ENCODE results near the gene PPP5C.

Gene PPP5C

DNA sequence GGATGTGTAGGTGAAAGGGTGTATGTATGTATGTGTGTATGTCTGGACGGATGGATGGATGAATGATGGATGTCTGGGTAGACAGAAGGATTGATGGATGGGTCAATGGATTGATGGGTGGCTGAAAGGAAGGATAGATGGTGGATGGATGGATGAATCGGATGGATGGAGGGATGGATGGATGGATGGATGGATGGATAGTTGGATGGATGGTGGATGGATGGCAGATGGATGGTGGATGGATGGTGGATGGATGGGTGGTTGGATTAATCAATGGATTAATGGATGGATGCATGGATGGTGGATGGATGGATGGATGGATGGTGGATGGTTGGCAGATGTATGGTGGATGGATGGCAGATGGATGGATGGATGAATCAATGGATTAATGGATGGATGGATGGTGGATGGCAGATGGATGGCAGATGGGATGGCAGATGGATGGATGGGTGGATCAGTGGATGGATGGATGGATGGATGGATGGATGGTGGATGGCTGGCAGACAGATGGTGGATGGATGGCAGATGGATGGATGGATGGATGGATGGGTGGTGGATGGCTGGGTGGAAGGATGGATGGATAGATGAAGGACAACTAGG is 16.5 kb upstream of the PPP5C start:
- no peak for DNase-seq (ENCODE audit: low read depth in 2 of 3, low spot score in 1 of 3)

- no peak for DNase-seq (ENCODE audit: low read depth in 2 of 3, low spot score in 1 of 3)
These were observed 9.4 kb upstream of the PPP5C start for GRCh38 chr19:46337487-46337886.

GRCh38 chr19:46339446-46339845 is 7.4 kb upstream of the PPP5C start:
- DNase-seq (ENCODE audit: low read depth in 2 of 3, low spot score in 1 of 3): no peak

DNA sequence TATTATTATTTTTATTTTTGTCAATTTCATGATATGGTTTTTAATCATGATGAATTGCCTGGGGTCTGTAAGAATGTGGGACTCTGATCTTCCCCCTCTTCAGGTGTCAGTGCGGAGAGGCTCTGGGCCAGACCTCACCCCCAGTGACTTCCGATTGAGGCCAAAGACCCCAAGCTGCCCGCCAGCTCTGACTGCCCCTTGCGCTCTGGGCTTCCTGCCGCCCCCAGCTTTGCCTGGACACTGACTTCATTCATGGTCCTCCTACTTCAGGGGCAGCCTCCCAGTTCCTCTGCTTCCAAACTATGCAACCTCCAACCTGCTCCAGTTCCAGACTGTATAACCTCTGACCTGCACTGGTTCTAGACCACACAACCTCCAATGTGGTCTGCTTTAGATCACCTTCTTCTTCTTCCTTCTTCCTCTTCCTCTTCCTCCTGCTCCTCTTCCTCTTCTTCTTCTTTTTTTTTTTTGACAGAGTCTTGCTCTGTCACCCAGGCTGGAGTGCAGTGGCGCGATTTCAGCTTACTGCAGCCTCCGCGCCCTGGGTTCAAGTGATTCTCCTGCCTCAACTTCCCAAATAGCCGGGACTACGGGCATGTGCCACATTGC is 6.7 kb upstream of the PPP5C start:
- no peak for DNase-seq (ENCODE audit: low read depth in 2 of 3, low spot score in 1 of 3)

DNA sequence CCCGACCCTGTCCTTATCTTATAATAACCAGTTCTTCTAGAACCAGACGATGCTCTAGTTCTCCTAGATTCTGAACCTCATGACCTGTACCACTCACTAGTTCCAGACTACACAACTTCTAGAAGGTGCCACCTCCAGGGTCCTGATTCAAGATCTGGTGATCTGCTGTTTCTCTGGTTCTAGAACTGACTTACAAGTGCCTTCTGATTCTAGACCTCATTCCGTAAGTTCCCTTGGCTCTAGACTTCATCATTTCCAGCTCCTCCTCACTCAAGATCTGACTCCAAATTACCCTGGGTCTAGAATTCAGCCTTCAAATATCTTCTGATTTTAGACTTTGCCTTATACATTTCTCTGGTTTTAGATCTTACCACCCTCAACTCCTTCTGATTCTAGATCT is 5.0 kb upstream of the PPP5C start:
- DNase-seq (ENCODE audit: low read depth in 2 of 3, low spot score in 1 of 3): no peak

DNA sequence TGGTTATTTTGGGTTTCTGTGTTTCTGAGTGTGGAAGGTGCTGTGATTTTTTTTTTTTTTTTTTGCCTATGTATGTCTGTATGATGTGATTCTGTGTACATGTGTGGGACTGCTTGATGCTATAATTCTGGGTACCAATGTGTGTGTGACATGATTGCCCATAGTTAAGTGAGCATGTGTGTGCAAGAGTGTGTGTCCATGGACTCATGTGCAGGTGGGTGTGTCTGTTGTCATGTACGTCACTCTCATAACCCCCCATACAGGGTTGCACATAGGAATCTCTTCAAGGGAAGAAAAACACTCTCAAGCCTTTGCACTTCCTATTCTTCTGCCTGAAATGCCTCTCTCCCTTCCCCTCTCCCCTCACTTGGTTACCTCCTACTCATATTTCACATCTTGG is 2.5 kb upstream of the PPP5C start:
- no peak for DNase-seq (ENCODE audit: low read depth in 2 of 3, low spot score in 1 of 3)

DNA sequence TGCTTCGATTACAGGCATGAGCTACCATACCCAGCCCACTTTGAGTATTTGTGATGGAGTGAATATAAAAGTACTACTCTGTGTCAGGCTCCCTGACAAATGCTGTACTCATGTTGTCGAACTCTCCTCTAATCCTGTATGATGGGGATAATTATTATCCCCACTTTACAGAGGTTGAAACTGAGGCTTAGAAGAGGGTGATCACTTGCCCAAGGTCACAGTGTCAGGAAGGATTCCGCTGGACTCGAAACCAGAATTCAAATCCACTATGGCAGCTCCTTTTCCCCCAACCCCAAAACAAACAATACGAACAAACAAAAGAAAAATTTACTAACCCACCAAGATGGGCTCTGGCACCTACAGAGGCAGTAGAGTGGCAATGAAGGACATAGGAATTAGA is 1.7 kb upstream of the PPP5C start:
- DNase-seq (ENCODE audit: low read depth in 2 of 3, low spot score in 1 of 3): no peak

DNA sequence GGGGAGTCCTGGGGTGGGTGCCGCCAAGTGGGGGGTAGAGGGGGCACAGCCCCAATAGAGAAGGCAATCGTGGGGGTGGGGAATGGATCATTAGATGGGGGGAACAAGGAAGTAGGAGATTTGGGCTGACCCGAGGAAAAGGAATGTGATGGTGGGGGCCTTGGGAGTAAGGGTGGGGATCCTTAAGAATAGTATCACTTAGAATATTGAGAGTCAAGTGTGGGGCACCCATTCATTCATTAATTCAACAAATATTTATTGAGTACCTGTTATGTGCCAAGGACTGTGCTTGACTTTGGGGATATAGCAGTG is 641 bp downstream of the PPP5C start:
- no peak for DNase-seq (ENCODE audit: low read depth in 2 of 3, low spot score in 1 of 3)

GRCh38 chr19:46347985-46348384 is 1.1 kb downstream of the PPP5C start:
- DNase-seq (ENCODE audit: low read depth in 2 of 3, low spot score in 1 of 3): no peak

- no peak for DNase-seq (ENCODE audit: low read depth in 2 of 3, low spot score in 1 of 3)
These were observed 2.6 kb downstream of the PPP5C start for GRCh38 chr19:46349311-46349993.

GRCh38 chr19:46350029-46350757 is 3.3 kb downstream of the PPP5C start:
- DNase-seq (ENCODE audit: low read depth in 2 of 3, low spot score in 1 of 3): peak in 1 of 3 donors; percentile 5

- DNase-seq (ENCODE audit: low read depth in 2 of 3, low spot score in 1 of 3): peak in 2 of 3 donors; percentile 11 to 23
These were observed 3.9 kb downstream of the PPP5C start for GRCh38 chr19:46350758-46351159.

GRCh38 chr19:46351241-46352041 is 4.6 kb downstream of the PPP5C start:
- DNase-seq (ENCODE audit: low read depth in 2 of 3, low spot score in 1 of 3): peak in 1 of 3 donors; percentile 12

DNA sequence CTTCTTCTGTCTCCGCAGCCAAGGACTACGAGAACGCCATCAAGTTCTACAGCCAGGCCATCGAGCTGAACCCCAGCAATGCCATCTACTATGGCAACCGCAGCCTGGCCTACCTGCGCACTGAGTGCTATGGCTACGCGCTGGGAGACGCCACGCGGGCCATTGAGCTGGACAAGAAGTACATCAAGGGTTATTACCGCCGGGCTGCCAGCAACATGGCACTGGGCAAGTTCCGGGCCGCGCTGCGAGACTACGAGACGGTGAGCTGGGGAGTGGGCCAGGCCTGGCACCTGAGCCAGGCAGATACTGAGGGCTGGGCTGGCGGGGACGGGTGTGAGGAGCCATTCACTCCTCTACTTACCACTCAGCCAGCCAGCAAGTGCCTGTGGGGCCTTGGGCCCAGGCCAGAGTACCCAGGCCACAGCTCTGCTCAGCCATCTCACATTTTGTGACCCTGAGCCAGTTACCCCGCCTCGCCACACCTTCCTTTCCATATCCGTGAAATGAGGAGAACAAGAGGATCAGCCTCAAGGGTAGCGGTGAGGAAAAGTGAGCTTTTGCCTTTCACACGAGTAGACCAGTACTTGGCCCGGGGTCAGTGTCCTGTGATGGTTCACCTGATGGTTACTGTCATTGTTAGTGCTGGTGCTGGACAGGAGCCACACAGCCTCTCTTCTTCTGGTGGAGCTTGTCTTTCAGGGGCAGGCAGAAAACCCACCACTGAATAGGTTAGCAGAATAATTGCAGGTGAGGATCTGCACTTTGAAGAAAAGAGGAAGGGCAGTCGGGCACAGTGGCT is 7.0 kb downstream of the PPP5C start:
- no peak for DNase-seq (ENCODE audit: low read depth in 2 of 3, low spot score in 1 of 3)

DNA sequence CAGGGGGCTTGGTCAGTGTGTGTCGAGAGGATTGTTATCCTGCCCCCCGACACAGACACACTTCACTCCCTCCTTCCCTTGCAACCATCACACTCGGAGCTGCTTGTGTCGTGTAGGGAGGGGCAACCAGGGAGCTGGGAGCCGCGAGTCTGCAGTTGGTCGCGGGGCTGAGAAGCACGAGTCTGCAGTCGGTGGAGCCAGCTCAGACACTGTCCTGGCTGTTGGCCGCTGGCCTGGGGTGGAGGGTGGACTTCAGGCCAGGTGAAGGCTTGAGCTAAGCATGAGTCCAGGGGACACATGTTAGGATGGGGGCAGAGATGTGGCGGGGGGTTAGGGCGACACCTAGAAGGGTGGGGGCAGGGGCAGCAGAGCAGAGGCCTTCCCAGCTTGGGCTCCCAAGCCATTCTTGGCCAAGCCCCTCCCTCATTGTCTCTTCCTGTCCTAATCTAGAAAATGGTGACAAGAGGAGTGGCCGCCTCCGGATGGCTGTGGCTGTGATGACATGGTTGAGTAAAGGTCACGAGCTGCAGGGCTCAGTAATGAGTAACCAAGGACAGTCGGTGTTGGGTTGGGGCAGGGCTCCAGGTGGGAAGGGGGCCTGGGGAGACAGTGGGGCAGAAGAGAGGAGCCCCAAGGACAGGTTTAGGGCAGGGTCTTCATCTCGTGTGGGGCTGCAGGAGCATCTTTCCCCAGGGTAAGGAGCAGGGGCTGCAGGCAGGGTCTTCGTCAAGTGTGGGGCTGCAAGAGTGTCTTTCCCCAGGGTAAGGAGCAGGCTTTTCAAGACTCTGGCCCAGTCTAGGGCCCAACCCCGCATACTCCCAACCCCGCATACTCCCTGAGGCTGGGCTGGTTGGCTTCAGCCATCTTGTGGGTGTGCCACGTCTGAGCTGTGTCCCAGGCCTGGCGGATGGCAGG is 8.6 kb downstream of the PPP5C start:
- DNase-seq (ENCODE audit: low read depth in 2 of 3, low spot score in 1 of 3): peak in 1 of 3 donors; percentile 10

DNA sequence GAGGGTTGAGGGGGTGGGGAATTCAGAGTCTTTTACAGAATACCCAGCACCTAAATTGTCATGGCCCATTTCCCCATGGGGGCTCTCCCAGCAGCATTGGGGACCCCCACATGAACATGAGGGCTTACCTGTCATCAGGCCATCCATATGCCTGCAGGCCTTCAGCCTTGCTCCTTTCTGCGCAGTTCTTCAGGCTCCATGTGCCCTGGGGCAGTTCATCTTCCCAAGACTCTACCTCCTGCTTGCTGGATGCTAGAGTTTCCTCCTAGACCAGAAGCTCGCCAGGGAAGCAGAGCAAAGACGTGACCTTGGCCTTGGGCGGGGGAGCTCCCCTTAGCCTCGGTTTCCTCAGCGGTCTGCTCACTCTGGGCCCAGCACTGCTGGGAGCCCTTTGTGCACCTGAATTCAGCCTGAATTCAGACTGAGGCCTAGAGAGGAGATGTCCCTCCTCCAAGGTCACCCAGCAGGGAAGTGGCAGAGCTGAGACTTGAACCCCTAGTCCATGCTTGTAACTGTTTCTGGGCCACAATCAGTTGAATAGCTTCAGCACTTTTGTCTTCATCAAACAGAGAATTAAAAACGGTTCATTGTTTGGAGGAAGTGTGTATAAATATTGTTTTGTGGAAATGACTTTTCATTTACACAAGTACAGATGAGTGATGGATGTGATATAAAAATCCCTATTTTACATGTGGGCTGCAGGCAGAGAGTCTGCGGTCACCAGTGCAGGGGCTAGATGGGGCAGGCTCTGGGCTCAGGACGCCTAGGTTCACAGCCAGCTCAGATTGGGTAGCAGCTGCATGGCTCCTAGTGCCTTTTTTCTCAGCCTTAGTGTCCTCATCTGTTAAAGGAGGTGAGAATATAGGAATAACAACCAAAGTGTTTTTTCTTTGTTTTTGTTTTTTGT is 9.5 kb downstream of the PPP5C start:
- no peak for DNase-seq (ENCODE audit: low read depth in 2 of 3, low spot score in 1 of 3)

DNA sequence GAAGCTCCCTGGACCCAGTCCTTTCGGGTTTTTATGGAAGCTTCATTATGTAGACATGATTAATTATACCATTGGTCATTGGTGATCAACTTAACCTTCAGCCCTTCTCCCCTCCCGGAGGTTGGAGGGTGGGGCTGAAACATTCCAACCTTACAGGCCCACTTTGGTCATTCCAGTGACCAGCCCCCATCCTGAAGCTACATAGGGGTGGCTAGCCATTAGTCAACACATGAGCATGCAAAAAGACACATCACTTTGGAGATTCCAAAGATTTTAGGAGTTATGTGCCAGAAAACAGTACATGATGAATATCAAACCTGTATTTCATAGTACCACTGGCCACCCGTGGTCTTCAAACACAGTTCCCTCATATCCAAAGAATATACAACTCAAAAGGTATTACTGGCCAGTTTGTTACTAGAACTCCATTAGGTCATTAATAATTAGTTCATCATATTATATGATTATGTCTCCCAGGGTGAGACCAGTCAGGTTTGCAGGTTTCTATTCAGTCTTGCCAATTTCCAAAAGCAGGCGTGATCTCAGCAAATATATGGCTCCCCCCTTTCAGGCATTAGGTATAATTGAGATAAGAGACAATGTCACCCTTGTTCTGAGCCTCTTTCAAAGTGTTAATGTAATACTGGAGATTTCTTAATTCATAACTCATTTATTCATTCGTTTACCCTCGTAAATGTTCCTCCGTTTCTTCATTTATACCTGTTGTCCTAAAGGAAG is 11.1 kb downstream of the PPP5C start:
- no peak for DNase-seq (ENCODE audit: low read depth in 2 of 3, low spot score in 1 of 3)

- no peak for DNase-seq (ENCODE audit: low read depth in 2 of 3, low spot score in 1 of 3)
These were observed 15.0 kb downstream of the PPP5C start for GRCh38 chr19:46361915-46362314.
